HG02642 (cell line): ENCODE data around the gene THRAP3.
"Not testable (repeated sequence)": the region's sequence is repeated elsewhere in the genome, so short reads cannot be mapped to it uniquely, and the experiment has no call there.

Source experiments
- ATAC-seq: cut with Tn5 transposase; IDR thresholded peaks from one replicate; pipeline ENCODE4 v1.9.1; 2021; ENCODE audit warnings: mild to moderate bottlenecking; ENCODE audit not compliant: unreplicated experiment, poor library complexity

The THRAP3 gene

GRCh38 chr1:36206323-36206858 lies 17.9 kb upstream of the THRAP3 start:
- ATAC-seq: no peak

- ATAC-seq: no peak
These were observed 16.9 kb upstream of the THRAP3 start for GRCh38 chr1:36207339-36207738.

- no peak for ATAC-seq
These were observed 15.1 kb upstream of the THRAP3 start for GRCh38 chr1:36208978-36209703.

- no peak for ATAC-seq
These were observed 12.9 kb upstream of the THRAP3 start for GRCh38 chr1:36211307-36211706.

GRCh38 chr1:36211841-36212240 lies 12.4 kb upstream of the THRAP3 start:
- ATAC-seq: no peak

- ATAC-seq: no peak
These were observed 11.5 kb upstream of the THRAP3 start for GRCh38 chr1:36212782-36213181.

GRCh38 chr1:36217670-36218069 lies 6.6 kb upstream of the THRAP3 start:
- no peak for ATAC-seq

GRCh38 chr1:36221901-36222300 lies 2.3 kb upstream of the THRAP3 start:
- not testable (repeated sequence) for ATAC-seq

- no peak for ATAC-seq
These were observed 1.5 kb upstream of the THRAP3 start for GRCh38 chr1:36222481-36223380.

- ATAC-seq: peak; percentile 18
These were observed 755 bp upstream of the THRAP3 start for GRCh38 chr1:36223381-36223995.

GRCh38 chr1:36224537-36225282 lies 467 bp downstream of the THRAP3 start:
- peak; percentile 66 for ATAC-seq

GRCh38 chr1:36225283-36225899 lies 1.1 kb downstream of the THRAP3 start:
- no peak for ATAC-seq

- ATAC-seq: not testable (repeated sequence)
These were observed 6.0 kb downstream of the THRAP3 start for GRCh38 chr1:36230279-36230678.

GRCh38 chr1:36231191-36231590 lies 6.9 kb downstream of the THRAP3 start:
- ATAC-seq: no peak

GRCh38 chr1:36232212-36233095 lies 8.2 kb downstream of the THRAP3 start:
- no peak for ATAC-seq

- ATAC-seq: no peak
These were observed 12.1 kb downstream of the THRAP3 start for GRCh38 chr1:36236302-36236701.

- no peak for ATAC-seq
These were observed 14.2 kb downstream of the THRAP3 start for GRCh38 chr1:36238433-36238832.

GRCh38 chr1:36239941-36240637 lies 15.8 kb downstream of the THRAP3 start:
- ATAC-seq: no peak
